ENCODE measurements around the gene PKP1.

DNA sequence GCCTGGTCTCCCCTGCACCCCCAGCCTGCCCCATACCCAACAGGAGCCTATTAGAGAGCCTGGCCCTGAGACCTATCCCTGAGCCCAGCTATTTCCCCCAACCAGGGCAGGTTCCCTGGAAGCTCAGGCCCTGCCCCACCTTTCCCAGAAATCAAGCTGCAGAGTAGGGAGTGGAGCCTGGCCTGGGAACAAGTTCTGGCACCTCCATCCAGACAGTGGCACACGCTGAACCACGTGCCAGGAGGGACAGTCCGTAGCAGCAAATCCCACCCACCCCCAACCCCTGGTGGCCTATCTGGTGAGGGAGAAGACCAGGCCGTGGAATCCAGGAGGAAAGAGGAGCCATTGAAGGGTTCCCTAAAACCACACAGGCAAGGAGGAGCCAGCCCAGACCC lies 71.6 kb downstream of the PKP1 start:
- TF ChIP-seq, protein P1, sequence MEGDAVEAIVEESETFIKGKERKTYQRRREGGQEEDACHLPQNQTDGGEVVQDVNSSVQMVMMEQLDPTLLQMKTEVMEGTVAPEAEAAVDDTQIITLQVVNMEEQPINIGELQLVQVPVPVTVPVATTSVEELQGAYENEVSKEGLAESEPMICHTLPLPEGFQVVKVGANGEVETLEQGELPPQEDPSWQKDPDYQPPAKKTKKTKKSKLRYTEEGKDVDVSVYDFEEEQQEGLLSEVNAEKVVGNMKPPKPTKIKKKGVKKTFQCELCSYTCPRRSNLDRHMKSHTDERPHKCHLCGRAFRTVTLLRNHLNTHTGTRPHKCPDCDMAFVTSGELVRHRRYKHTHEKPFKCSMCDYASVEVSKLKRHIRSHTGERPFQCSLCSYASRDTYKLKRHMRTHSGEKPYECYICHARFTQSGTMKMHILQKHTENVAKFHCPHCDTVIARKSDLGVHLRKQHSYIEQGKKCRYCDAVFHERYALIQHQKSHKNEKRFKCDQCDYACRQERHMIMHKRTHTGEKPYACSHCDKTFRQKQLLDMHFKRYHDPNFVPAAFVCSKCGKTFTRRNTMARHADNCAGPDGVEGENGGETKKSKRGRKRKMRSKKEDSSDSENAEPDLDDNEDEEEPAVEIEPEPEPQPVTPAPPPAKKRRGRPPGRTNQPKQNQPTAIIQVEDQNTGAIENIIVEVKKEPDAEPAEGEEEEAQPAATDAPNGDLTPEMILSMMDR (conservative IDR thresholded peaks at IDR 0.05; ENCODE audit: low read depth, low read length) = no peak
- TF ChIP-seq POLR2A (IDR thresholded peaks at IDR 0.05; ENCODE audit: low read depth, low read length) (no peak), SMC3 (IDR thresholded peaks at IDR 0.05; ENCODE audit: low read depth, low read length) (no peak), FOS (IDR thresholded peaks at IDR 0.05; ENCODE audit: low read depth, low read length) (no peak), CEBPB (IDR thresholded peaks at IDR 0.05; ENCODE audit: low read depth, low read length) (no peak), MAZ (IDR thresholded peaks at IDR 0.05; ENCODE audit: borderline replicate concordance, low read depth, low read length) (no peak), BHLHE40 (IDR thresholded peaks at IDR 0.05; ENCODE audit: low read depth, low read length) (no peak), RCOR1 (IDR thresholded peaks at IDR 0.05; ENCODE audit: insufficient replicate concordance, low read length) (no peak), RAD21 (IDR thresholded peaks at IDR 0.05; ENCODE audit: low read length) (no peak), MAFK (IDR thresholded peaks at IDR 0.05; ENCODE audit: low read depth, low read length) (no peak), MXI1 (IDR thresholded peaks at IDR 0.05; ENCODE audit: borderline replicate concordance, low read depth, low read length) (no peak)
- TF ChIP-seq, protein P2, sequence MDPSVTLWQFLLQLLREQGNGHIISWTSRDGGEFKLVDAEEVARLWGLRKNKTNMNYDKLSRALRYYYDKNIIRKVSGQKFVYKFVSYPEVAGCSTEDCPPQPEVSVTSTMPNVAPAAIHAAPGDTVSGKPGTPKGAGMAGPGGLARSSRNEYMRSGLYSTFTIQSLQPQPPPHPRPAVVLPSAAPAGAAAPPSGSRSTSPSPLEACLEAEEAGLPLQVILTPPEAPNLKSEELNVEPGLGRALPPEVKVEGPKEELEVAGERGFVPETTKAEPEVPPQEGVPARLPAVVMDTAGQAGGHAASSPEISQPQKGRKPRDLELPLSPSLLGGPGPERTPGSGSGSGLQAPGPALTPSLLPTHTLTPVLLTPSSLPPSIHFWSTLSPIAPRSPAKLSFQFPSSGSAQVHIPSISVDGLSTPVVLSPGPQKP (IDR thresholded peaks at IDR 0.05; ENCODE audit: borderline replicate concordance, low read depth, low read length) = no peak

All from IMR-90 (cell line).